ENCODE results near the gene TPMT.
"Not testable (repeated sequence)": the region's sequence is repeated elsewhere in the genome, so short reads cannot be mapped to it uniquely, and the experiment has no call there.

The TPMT gene

DNA sequence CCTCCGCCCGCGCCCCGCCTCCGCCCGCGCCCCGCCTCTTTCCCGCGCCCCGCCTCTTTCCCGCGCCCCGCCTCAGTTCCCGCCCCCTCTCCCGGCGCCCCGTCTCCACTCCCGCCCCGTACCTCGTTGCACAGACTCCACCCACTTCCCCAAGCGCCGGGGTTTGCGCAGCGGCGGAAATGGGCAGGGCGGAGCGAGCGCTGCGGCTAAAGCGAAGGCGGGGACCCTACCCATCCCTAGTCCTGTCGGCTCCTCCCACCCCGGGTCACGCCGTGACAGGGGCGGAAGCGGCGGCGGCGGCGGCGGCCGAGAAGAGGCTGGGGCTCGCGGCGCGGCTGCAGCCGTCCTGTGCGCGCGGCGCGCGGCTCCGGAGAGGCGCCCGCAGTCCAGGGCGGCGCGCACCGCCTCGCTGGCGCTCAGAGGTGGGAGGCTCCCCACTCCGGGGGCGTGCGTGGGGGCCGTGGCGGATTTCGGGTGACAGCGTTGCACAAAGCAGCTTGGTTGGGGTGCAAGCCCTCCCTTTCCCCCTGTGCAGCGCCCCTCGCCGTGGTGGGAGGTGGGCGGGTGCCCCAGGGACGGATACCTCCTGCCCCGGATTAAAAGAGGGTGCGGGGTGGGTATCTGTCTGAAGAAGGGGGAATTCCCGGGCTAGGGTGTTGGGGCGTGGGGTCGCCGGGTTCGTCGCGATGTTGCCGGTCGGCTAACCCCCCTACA is 430 bp upstream of the TPMT start, which contains the start of gene KDM1B:
TSS of gene KDM1B (plus strand) at position 273 of the 714 bp plus-strand sequence. CDS start 4,474 bp downstream, outside the sequence.
- peak; percentile 98 for DNase-seq

DNA sequence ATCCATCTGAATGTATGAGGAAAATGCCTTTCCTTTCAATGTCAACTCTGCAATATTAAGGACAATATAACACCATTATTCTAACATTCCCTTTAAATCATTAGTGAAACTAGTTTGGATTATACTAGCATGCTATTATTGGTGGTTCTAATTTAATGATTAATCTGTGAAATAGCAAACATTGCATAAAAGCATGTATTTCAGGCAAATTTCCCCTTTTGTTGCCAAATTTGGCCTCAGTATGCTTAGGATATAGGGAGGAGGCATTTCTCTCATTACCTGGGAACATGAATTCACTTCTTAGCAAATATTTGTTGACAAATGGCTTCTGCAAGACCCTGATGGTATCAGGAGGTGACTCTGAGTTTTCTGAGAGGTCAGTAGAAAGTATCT is 1.6 kb downstream of the TPMT start:
- DNase-seq, result no peak

DNA sequence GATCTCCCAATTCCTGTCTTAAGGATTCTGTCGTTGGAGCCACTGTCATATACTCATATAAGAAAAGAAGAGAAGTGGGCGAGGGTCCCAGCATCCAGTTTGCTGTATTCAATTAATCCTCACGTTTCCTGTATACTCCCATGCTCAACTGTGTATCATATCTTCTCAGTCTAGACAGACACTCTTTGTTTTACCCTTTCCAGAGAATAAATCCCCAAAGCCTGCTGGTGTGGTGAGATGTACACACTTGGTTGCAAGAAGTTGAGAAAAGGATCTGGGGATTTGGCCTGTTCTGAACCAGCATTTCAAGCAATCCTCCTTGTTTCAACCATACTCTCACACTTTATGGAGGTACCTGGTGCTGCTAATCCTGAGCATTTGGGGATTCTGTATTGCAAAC is 3.1 kb downstream of the TPMT start:
- no peak for DNase-seq

DNA sequence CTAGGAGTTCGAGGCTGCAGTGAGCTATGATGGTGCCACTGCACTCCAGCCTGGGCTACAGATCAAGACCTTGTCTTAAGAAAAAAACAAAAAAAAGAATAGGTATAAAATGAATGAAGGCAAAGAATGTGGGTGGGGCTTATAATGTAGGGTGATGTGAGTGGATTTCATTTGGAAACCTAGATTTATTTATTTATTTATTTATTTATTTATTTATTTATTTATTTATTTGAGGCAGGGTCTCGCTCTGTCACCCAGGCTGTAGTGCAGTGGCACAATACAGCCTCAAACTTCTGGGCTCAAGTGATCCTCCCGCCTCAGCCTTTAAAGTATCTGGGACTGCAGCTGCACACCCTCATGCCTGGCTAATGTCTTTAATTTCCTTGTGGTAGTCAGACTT is 3.5 kb downstream of the TPMT start:
- not testable (repeated sequence) for DNase-seq

DNA sequence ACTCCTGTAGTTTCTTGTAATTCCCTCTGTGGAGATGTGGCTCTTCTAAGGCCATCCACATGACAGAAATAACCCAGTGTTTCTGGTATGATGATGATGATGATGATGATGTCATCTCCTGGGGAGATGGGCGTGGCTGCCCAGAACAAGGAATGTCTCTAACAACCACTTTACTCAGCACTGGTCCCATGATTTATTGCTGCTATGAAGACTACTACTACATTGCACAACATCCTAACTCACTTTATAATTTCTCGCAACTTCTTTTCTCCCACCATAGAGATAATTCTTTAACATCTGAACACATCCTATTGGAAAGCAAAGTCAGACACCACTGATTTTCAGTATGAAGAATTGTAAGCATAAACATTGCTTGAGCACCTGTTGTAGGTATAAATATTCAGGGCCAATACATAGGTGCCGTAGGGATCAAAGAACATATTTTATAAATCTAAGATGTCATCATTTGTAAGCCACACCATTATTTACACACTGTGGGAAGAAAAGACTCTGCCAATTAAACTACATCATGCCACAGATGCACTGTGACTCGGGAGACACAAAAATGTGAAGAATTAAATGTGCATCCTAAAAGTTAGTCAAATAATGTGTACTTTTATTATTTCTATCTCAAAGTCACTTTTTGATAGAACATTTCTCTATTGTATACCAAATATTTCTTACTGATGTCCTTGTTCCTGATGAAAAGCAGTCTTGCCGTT is 6.4 kb downstream of the TPMT start:
- DNase-seq, result no peak

DNA sequence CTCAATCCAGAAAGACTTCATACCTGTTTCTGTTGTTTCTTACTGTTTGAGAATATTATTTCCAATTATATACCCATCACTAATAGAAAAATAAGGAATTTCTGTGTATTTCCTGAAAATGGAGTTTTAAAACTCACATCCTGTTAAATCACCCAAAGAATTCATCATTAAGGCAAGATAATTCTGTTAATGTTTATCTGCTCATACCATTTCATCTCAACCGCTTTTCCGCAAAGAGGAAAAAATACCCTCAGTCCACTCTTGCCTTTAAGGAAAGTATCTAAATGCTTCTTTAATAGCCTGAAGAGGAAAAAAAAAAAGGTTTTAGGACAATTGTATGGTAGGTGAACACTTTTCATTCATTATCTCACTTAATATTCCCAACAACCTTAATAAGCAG is 7.3 kb downstream of the TPMT start:
- DNase-seq, result no peak

DNA sequence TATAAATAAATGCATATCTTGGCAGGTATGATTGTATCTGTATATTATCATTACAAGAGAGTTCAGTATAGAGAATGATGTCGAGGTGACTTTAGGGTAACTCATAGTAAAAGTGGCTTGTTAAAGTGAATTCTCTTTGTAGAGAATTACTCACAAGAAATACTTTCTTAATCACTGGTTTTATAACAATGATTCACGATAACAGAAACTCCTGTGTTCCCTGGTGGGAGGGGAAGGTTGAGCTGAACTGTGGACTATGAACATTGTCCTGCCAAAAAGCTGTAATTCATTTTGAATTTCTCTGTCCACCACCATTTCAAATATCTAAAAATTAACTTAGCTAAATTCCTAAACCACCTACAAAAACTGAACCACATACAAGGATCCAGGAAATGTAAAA is 7.7 kb downstream of the TPMT start:
- no peak for DNase-seq

DNA sequence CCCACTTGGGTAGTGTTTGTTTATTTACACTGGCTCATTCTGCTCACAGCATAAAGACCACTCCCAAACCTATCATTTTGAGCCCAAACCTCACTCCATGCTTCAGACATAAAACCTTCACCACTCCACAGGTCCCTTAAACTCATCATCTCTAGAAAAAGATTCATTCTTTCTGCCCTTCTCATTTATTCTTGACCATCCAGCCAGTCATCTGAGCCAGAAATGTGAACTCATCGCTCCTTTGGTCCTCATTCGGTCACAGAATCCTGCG is 12.4 kb downstream of the TPMT start:
- DNase-seq, result no peak

DNA sequence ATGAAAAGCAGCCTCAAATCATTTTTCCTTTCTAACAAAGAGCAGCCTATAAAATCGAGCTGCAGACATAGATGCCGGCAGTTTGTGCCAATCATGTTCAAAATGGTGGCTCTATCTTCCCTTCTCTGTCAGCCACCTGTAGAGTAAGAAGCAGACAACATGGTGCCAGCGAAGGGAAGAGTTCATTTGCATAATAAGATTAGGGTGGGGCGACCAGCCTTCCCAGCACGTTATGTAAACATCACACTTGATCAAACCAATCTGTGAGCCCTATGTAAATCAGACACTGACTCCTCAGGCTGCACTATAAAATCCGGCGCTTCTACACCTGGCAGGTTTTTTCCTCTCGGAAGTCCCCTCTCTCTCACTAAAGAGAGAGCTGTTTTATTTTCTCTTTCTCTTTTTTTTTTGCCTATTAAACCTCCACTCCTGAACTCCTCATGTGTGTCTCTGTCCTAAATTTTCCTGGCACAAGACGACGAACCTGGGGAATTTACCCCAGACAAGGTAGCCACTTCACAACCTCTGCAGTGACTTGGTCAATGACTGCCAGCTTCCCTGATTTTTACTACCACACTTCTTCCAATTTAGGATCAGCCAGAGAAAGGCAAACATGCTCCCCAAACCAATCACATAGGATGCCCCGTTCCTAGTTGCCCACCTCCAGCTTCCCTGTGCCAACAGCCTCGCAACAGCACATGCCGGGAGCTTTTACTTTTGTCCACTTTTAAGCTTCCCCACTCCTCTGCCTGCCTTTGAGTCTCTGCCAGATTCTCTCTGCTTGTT is 12.9 kb downstream of the TPMT start:
- no peak for DNase-seq

DNA sequence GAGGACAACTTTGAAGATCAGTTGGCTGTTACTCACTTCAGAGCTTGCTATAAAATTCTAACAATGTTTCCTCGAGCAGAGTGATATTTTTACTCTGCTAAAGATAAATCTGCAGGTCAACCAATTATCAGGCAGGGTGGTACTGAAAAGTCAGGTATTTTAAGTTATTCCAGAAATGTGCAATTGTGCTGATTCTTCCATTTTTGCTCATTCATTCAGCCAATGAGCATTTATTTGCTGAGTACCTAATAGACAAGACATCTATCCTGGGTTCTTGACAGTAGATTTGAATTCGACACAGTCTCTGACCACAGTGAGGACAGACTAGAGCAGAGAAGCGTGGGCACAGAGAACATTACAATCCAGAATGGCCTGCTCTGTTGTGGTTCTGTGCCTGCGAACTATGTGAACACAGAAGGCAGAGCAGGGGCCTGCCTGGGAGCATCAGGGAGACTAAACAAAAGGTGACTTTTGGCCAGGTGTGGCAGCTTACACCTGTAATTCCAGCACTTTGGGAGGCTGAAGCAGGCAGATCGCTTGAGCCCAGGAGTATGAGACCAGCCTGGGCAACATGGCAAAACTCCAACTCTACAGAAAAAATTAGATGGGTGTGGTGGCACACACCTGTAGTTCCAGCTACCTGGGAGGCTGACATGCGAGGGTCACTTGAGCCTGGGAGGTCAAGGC is 14.8 kb downstream of the TPMT start:
- no peak for DNase-seq

DNA sequence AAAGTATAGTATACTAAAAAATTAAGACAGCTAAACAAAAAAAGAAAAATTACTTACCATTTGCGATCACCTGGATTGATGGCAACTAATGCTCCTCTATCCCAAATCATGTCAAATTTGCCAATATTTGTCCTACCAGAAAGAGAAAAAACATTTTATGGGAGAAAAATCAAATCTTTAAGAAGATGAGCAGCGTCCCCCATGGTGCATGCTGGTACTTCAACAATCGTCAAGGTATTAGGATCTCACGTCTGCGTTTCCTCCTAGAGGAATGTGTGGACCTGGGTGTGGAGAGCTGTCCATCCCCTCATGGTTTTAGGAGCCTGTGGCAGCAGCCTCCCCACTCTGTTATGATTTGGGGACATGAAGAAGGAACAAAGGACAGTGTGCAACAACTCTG is 16.0 kb downstream of the TPMT start:
- DNase-seq, result no peak

DNA sequence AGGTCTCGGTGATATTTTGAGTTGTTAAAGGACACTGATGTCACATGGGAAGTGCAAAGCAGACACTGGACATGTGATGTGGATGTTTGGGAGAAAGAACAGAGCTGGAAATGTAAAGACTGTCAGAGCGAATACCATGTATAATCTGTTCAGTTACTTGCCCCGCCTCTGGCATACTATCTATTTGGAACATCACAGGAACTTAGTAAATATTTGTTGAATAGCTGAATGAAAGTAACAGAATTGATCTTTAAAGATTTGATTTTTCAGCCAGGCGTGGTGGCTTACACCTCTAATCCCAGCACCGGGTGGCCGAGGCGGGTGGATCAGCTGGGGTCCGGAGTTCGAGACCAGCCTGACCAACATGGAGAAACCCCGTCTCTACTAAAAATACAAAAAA is 18.6 kb downstream of the TPMT start:
- no peak for DNase-seq

DNA sequence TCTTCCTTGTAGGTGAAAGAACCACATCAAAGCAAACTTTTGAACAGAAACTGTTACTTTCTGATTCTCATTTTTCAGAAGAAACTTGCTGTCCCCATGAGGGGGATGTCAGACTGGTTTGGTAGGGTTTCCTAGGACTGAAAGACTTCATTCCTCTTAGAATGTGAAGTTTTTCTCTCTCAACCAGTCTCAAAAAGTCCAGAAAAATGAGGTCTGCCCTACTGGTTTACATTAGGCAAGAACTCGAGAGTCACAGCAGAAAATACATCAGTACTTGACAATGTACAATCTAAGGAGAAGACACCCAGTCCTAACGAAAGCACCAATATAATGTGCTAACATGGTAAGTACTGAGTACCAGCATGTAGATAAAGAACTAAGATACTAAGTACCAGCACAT is 19.7 kb downstream of the TPMT start:
- no peak for DNase-seq

DNA sequence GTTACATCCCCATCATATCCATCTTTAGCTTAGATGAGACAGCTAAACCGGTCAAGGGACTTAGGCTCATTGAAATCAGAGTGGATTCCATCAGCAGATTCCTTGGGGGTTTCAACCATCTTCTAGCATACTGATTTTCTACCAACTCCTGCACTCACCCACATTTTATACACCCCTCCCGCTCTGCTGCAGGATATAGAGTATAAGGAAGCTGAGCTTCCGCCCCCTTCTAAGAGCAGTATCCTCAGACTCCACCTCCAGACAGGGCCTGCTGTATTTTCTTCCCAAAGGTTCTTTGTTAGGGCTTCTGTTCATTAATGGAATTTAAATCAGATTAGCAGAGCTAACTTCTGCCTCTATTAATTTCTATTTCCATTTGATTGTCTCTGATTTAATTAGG is 22.5 kb downstream of the TPMT start:
- DNase-seq, result no peak

DNA sequence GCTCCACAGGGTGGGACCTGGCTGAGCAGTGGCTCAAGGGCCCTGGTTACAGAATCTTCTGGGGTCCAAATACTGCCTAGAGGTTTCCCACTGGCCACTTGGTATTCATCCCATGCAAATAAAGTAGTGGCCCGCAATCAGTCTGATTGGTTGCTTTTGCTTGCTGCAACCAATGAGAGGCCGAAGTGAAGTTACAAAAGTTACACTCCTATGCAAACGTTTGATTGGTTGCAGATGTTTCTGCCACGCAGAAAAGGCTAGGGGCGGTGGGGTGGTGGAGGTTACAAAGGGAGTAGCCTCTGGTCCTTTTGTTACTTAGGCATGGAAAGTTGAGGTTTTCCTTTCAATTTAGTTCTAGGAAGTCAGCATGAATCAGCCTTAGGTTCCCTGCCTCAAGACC is 28.8 kb downstream of the TPMT start:
- DNase-seq, result no peak

DNA sequence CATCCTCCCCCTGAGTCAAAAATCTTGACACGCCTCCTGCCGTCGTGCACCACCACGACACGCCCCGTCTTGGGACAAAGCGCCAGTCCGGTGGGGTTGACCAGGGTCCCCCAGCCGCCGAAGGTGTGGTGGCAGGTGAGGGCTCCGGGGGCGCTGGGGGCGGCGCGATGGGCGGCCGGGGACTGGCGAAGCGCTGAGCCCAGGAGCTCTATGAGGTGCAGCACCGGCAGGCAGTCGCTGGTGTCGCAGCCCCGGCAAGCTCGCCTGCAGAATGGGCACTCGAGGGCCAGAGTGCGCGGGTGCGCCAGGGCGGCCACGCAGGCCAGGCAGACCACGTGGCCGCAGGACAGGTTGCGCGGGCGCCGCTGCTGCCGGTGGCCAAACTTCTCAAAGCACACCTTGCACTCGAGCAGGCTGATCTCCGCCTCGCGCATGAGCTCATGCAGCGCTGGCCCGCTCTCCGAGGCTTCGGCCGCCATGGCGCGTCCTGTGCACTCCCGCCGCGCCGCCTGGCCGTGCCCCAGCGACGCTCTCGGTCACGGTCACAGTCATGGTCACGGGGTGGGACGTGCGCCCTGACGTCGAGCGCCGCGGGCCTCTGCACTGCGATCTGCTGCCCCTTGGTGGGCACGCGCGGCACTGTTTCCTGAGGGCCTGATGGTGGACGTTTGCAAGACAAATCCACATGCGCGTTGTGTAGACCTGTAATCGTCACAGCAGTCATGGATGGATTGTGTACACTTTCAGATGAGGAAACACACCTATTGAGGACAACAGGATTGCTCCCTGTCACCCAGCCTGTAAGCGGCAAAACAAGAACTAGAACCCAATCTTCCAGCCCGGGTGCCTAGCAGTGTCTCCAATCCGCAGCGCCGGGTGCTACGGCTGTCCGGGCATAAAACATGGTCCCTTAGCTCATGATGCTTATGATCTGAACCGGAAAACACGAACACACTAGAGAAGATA is 32.5 kb downstream of the TPMT start, which contains the start of gene NHLRC1:
TSS of gene NHLRC1 (minus strand) at position 550 of the 966 bp plus-strand sequence. CDS start at position 479, 71 bp downstream.
- peak; percentile 92 for DNase-seq

DNA sequence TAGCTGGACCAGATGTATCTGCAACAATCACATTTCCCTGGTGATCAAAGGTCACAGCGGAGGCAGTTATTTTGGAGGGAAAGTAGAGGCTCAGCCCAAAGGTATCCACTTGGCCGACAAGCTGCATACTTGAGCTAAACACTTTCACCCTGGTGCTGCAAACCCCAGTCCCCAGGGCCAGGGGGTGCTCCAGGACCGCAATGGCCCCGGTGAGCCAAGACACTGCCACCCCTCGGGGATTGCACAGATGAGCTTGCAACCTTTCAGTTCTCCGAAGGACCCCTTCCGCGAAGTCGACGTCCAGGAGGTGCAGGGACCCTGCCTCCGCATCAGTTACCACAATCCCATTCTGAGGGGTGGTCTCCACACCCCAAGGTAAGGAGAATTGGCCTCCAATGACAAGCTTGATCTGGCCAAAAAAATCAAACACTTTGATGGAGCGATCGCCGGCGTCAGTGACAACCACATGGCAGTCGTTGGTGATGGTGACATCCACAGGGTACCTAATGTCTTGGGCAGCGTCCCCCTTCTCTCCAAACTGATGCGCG is 33.2 kb downstream of the TPMT start:
- DNase-seq, result no peak

DNA sequence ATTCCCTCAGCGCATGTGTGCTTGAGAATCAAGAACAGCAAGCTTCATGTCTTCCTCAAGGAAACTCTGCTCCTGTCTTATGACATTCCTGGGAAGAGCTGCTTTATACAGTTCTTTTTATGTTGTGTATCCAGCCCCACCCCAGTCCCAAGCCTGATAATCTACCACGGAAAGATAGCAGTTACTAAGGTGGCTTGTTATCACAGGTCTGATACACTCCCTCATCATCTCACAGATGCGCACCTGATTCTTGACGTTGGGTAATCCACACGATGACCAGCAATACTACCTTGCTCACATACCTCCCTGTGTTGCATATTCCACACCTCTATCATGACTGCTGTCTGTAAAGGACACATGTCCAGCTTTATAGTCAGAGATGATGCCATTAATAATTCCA is 35.6 kb downstream of the TPMT start:
- no peak for DNase-seq

DNA sequence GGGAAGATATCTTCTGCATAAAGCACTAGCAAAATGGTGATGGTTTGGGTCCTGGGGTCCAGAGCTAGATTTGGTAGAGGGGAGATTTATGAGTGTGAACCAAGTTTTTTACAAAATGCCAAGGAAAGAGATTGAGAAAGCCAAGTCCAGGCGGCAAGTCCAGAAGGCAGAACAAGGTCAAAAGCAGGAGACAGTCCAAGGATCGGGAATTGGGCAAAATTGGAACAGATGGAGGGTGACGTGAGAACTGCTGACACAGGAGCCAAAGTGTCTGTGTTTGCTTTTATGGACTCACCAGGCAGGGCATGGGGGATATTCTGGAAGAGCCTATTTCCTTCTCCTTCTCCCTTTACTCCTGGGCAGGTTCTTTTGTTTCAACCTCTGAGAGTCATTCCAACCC is 36.5 kb downstream of the TPMT start:
- DNase-seq, result no peak

DNA sequence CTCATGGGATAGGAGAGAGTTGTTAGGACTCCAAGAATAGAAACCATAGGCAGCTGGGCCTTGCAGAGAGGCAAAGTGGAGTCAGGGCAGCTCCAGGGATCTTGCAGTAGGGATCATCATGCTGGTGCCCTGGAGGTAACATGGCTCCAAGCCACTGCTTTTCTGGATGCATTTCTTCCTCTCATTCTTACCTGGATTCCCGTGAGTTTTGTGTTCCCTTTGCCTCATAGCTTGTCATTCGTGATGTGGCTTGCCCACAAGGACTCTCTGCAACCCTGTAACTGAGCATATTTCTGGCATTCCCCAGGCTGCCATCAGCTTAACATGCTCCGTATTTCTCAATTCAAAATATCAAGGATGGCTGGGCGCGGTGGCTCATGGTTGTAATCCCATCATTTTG is 37.7 kb downstream of the TPMT start:
- DNase-seq, result no peak

DNA sequence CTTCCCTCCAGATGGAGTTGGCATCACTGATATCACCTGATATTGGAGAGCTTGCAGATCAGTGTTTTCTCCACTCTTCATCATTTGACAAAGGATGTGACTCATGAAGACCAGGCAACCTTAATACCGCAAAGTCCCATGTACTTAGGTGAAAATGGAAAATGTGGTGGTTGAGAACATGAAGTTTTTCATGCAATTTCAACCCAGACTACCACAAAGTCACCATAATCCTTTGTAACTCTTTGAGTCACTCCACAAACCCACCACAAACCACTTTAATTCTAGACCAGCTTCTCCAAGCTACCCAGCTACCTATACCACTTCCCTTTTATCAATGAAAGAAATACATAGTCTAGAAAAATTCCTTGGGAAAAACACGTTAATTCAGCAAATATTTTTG is 39.5 kb downstream of the TPMT start:
- DNase-seq, result no peak

DNA sequence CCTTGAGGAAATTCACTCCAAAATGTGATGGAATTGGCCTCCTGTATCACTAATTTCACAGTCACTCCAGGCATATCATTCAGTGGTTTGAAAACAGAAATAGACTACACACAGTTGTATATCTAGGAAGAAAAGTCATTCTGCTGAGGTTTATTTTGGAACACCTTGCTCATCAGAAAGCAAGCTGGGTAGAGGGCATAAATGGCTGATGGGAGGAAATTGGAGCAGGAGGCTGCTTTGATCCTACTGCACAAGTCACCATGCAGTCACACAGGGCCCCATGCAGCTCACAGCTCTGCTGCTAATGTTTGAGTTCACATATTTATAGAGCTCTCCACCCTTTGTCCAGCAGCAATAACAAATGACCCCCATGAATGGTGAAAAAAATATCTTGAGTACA is 44.7 kb downstream of the TPMT start:
- no peak for DNase-seq
